ENCODE data around the gene CTIF. TPM values are rescaled to one million over a fixed set of nuclear protein-coding genes. Genes with fewer than 3 reads are reported as not detected.

CTIF gene
- total RNA-seq, 2 experiments from 2014 or later: 3.6 to 4.1 TPM

- Mint-ChIP-seq H3K4me3 (no peak overlapping the region), H3K27ac (no peak overlapping the region), H3K27me3 (ENCODE audit: low read depth) (no peaks in the 10 kb centered on the region), H3K4me1 (ENCODE audit: low read depth) (no peaks in the 10 kb centered on the region), H3K9me3 (no peaks in the 10 kb centered on the region), H3K36me3 (ENCODE audit: low read depth) (no peaks in the 10 kb centered on the region)
- CTCF ChIA-PET: no interaction called here
- DNase-seq: no peak
- intact Hi-C loops (cut with micrococcal nuclease): no loop called here
These were observed 203.5 kb downstream of the CTIF start for GRCh38 chr18:48742304-48742703.

- no peaks in the 10 kb centered on the region for H3K27me3 Mint-ChIP-seq (ENCODE audit: low read depth)
- H3K9me3 Mint-ChIP-seq: no peaks in the 10 kb centered on the region
- intact Hi-C loops (cut with micrococcal nuclease): no loop called here
- no peak overlapping the region for H3K27ac Mint-ChIP-seq
- CTCF ChIA-PET: no interaction called here
- DNase-seq: no peak
- no peaks in the 10 kb centered on the region for H3K4me1 Mint-ChIP-seq (ENCODE audit: low read depth)
- H3K4me3 Mint-ChIP-seq: no peak overlapping the region
- no peaks in the 10 kb centered on the region for H3K36me3 Mint-ChIP-seq (ENCODE audit: low read depth)
These were observed 204.1 kb downstream of the CTIF start for GRCh38 chr18:48742706-48743475.

- H3K4me1 Mint-ChIP-seq (ENCODE audit: low read depth): no peaks in the 10 kb centered on the region
- CTCF ChIA-PET: no interaction called here
- no peaks in the 10 kb centered on the region for H3K36me3 Mint-ChIP-seq (ENCODE audit: low read depth)
- intact Hi-C loops (cut with micrococcal nuclease): no loop called here
- no peak overlapping the region for H3K4me3 Mint-ChIP-seq
- no peaks in the 10 kb centered on the region for H3K9me3 Mint-ChIP-seq
- DNase-seq: no peak
- no peak overlapping the region for H3K27ac Mint-ChIP-seq
- no peaks in the 10 kb centered on the region for H3K27me3 Mint-ChIP-seq (ENCODE audit: low read depth)
These were observed 205.1 kb downstream of the CTIF start for GRCh38 chr18:48743886-48744285.

GRCh38 chr18:48745293-48745692 is 206.5 kb downstream of the CTIF start:
- intact Hi-C loops (cut with micrococcal nuclease): no loop called here
- H3K4me3 Mint-ChIP-seq: no peak overlapping the region
- no peak overlapping the region for H3K27ac Mint-ChIP-seq
- DNase-seq: no peak
- H3K36me3 Mint-ChIP-seq (ENCODE audit: low read depth): no peaks in the 10 kb centered on the region
- CTCF ChIA-PET: no interaction called here
- no peaks in the 10 kb centered on the region for H3K9me3 Mint-ChIP-seq
- no peaks in the 10 kb centered on the region for H3K27me3 Mint-ChIP-seq (ENCODE audit: low read depth)
- H3K4me1 Mint-ChIP-seq (ENCODE audit: low read depth): no peaks in the 10 kb centered on the region

- intact Hi-C loops (cut with micrococcal nuclease): no loop called here
- Mint-ChIP-seq H3K4me1 (ENCODE audit: low read depth) (no peaks in the 10 kb centered on the region), H3K4me3 (no peak overlapping the region), H3K27ac (no peak overlapping the region), H3K9me3 (no peaks in the 10 kb centered on the region), H3K36me3 (ENCODE audit: low read depth) (no peaks in the 10 kb centered on the region), H3K27me3 (ENCODE audit: low read depth) (no peaks in the 10 kb centered on the region)
- CTCF ChIA-PET: interaction anchor here (0.6 kb wide), 1 partner anchor 21 kb away, joined by 3 read pairs; no protein-coding TSS in a partner anchor
- DNase-seq: no peak
These were observed 210.9 kb downstream of the CTIF start for GRCh38 chr18:48749768-48750167.

- intact Hi-C loops (cut with micrococcal nuclease): no loop called here
- H3K27me3 Mint-ChIP-seq (ENCODE audit: low read depth): no peaks in the 10 kb centered on the region
- H3K4me3 Mint-ChIP-seq: no peak overlapping the region
- CTCF ChIA-PET: interaction anchor here (1.1 kb wide), 1 partner anchor 76 kb away, joined by 3 read pairs; no protein-coding TSS in a partner anchor
- no peaks in the 10 kb centered on the region for H3K9me3 Mint-ChIP-seq
- DNase-seq: no peak
- no peaks in the 10 kb centered on the region for H3K4me1 Mint-ChIP-seq (ENCODE audit: low read depth)
- no peak overlapping the region for H3K27ac Mint-ChIP-seq
- H3K36me3 Mint-ChIP-seq (ENCODE audit: low read depth): no peaks in the 10 kb centered on the region
These were observed 211.8 kb downstream of the CTIF start for GRCh38 chr18:48750485-48751175.

- Mint-ChIP-seq H3K27me3 (ENCODE audit: low read depth) (no peaks in the 10 kb centered on the region), H3K27ac (no peak overlapping the region), H3K4me1 (ENCODE audit: low read depth) (no peaks in the 10 kb centered on the region), H3K9me3 (no peaks in the 10 kb centered on the region), H3K4me3 (no peak overlapping the region), H3K36me3 (ENCODE audit: low read depth) (no peaks in the 10 kb centered on the region)
- intact Hi-C loops (cut with micrococcal nuclease): no loop called here
- CTCF ChIA-PET: interaction anchor here (1.1 kb wide), 1 partner anchor 78 kb away, joined by 3 read pairs; no protein-coding TSS in a partner anchor
- no peak for DNase-seq
These were observed 213.1 kb downstream of the CTIF start for GRCh38 chr18:48751727-48752468.

GRCh38 chr18:48752478-48752877 is 213.6 kb downstream of the CTIF start:
- Mint-ChIP-seq H3K4me3 (no peak overlapping the region), H3K27ac (no peak overlapping the region), H3K9me3 (no peaks in the 10 kb centered on the region), H3K4me1 (ENCODE audit: low read depth) (no peaks in the 10 kb centered on the region), H3K36me3 (ENCODE audit: low read depth) (no peaks in the 10 kb centered on the region), H3K27me3 (ENCODE audit: low read depth) (no peaks in the 10 kb centered on the region)
- CTCF ChIA-PET: no interaction called here
- intact Hi-C loops (cut with micrococcal nuclease): no loop called here
- no peak for DNase-seq

GRCh38 chr18:48752928-48753327 is 214.1 kb downstream of the CTIF start:
- Mint-ChIP-seq H3K9me3 (no peaks in the 10 kb centered on the region), H3K4me3 (no peak overlapping the region), H3K36me3 (ENCODE audit: low read depth) (no peaks in the 10 kb centered on the region), H3K27me3 (ENCODE audit: low read depth) (no peaks in the 10 kb centered on the region), H3K4me1 (ENCODE audit: low read depth) (no peaks in the 10 kb centered on the region), H3K27ac (no peak overlapping the region)
- DNase-seq: no peak
- intact Hi-C loops (cut with micrococcal nuclease): no loop called here
- CTCF ChIA-PET: no interaction called here

- no peaks in the 10 kb centered on the region for H3K9me3 Mint-ChIP-seq
- no peaks in the 10 kb centered on the region for H3K27me3 Mint-ChIP-seq (ENCODE audit: low read depth)
- intact Hi-C loops (cut with micrococcal nuclease): no loop called here
- DNase-seq: no peak
- no peaks in the 10 kb centered on the region for H3K4me1 Mint-ChIP-seq (ENCODE audit: low read depth)
- H3K36me3 Mint-ChIP-seq (ENCODE audit: low read depth): no peaks in the 10 kb centered on the region
- CTCF ChIA-PET: no interaction called here
- no peak overlapping the region for H3K27ac Mint-ChIP-seq
- H3K4me3 Mint-ChIP-seq: no peak overlapping the region
These were observed 214.9 kb downstream of the CTIF start for GRCh38 chr18:48753691-48754090.

- CTCF ChIA-PET: no interaction called here
These were observed 215.7 kb downstream of the CTIF start for GRCh38 chr18:48754559-48754958.

GRCh38 chr18:48754993-48755473 is 216.2 kb downstream of the CTIF start:
- intact Hi-C loops (cut with micrococcal nuclease): no loop called here
- H3K27ac Mint-ChIP-seq: no peak overlapping the region
- H3K9me3 Mint-ChIP-seq: no peaks in the 10 kb centered on the region
- H3K27me3 Mint-ChIP-seq (ENCODE audit: low read depth): no peaks in the 10 kb centered on the region
- H3K4me1 Mint-ChIP-seq (ENCODE audit: low read depth): no peaks in the 10 kb centered on the region
- CTCF ChIA-PET: no interaction called here
- no peak overlapping the region for H3K4me3 Mint-ChIP-seq
- no peak for DNase-seq
- H3K36me3 Mint-ChIP-seq (ENCODE audit: low read depth): no peaks in the 10 kb centered on the region

More at GRCh38 chr18:48754559-48754958, 215.7 kb downstream of the CTIF start:
- intact Hi-C loops (cut with micrococcal nuclease): no loop called here
- no peak for DNase-seq
- H3K4me3 Mint-ChIP-seq: no peak overlapping the region
- no peaks in the 10 kb centered on the region for H3K27me3 Mint-ChIP-seq (ENCODE audit: low read depth)
- H3K9me3 Mint-ChIP-seq: no peaks in the 10 kb centered on the region
- no peaks in the 10 kb centered on the region for H3K36me3 Mint-ChIP-seq (ENCODE audit: low read depth)
- H3K4me1 Mint-ChIP-seq (ENCODE audit: low read depth): no peaks in the 10 kb centered on the region
- no peak overlapping the region for H3K27ac Mint-ChIP-seq
